OCI-LY1 (cell line): ENCODE data around the gene BRD3OS.

Experiments used
- H2AFZ ChIP-seq: fragments of 200-600 bp; sonication (generic), shearing (Covaris generic); 2 replicates; pipeline ENCODE4 v1.6.0; 2014; ENCODE audit warnings: antibody characterized with exemption, mild to moderate bottlenecking, low read length
- H3F3A ChIP-seq: fragments of 200-600 bp; sonication (generic), shearing (Covaris generic); 2 replicates; pipeline ENCODE4 v1.6.0; 2014; ENCODE audit warnings: mild to moderate bottlenecking, antibody characterized with exemption, low read length, moderate library complexity; ENCODE audit not compliant: insufficient read depth
- H3K27ac ChIP-seq: fragments of 200-600 bp; sonication (generic); 2 replicates; pipeline ENCODE4 v1.5.1; 2014; ENCODE audit warnings: low read length, mixed run types, mild to moderate bottlenecking, low read depth; ENCODE audit not compliant: poor library complexity, severe bottlenecking
- H3K27me3 ChIP-seq: fragments of 200-600 bp; sonication (generic); 2 replicates; pipeline ENCODE4 v1.6.0; 2014; ENCODE audit warnings: antibody characterized with exemption, mild to moderate bottlenecking, low read length, moderate library complexity; ENCODE audit not compliant: insufficient read depth
- H3K36me3 ChIP-seq: fragments of 200-600 bp; sonication (generic); 2 replicates; pipeline ENCODE4 v1.6.1; 2014; ENCODE audit warnings: mild to moderate bottlenecking, antibody characterized with exemption, low read length, moderate library complexity, mixed read lengths; ENCODE audit not compliant: insufficient read depth
- H3K4me1 ChIP-seq: fragments of 200-600 bp; sonication (generic); 2 replicates; pipeline ENCODE4 v1.5.1; 2014; ENCODE audit warnings: mild to moderate bottlenecking, low read length, moderate library complexity; ENCODE audit not compliant: insufficient read depth, severe bottlenecking
- H3K4me2 ChIP-seq: fragments of 200-600 bp; sonication (generic), shearing (Covaris generic); 2 replicates; pipeline ENCODE4 v1.6.1; 2014; ENCODE audit warnings: low read length
- H3K4me3 ChIP-seq: fragments of 200-600 bp; sonication (generic); 2 replicates; pipeline ENCODE4 v1.5.1; 2014; ENCODE audit warnings: low read length, low read depth, mild to moderate bottlenecking, mixed read lengths; ENCODE audit not compliant: poor library complexity, severe bottlenecking
- H3K79me2 ChIP-seq: fragments of 200-600 bp; shearing (Covaris generic); 2 replicates; pipeline ENCODE4 v1.6.1; 2016; ENCODE audit warnings: mixed run types, low read length, mixed read lengths; ENCODE audit not compliant: insufficient read depth
- H3K9ac ChIP-seq: fragments of 200-600 bp; sonication (generic), shearing (Covaris generic); 2 replicates; pipeline ENCODE4 v1.6.1; 2014; ENCODE audit warnings: mild to moderate bottlenecking, low read length, mixed read lengths
- H3K9me2 ChIP-seq: fragments of 200-600 bp; sonication (generic), shearing (Covaris generic); 2 replicates; pipeline ENCODE4 v1.6.1; 2014; ENCODE audit warnings: low read depth, mild to moderate bottlenecking, low read length, mixed read lengths
- H3K9me3 ChIP-seq: fragments of 200-600 bp; shearing (Covaris generic); 2 replicates; pipeline ENCODE4 v1.6.1; 2014; ENCODE audit warnings: low read length, mixed read lengths
- H4K20me1 ChIP-seq: fragments of 200-600 bp; sonication (generic), shearing (Covaris generic); 2 replicates; pipeline ENCODE4 v1.6.0; 2016; ENCODE audit warnings: mild to moderate bottlenecking, low read length; ENCODE audit not compliant: insufficient read depth
- CTCF ChIP-seq: fragments of 200-600 bp; sonication (generic), shearing (Covaris generic); IDR thresholded peaks from 2 replicates; pipeline ENCODE4 v1.5.1; 2017; ENCODE audit warnings: mild to moderate bottlenecking, antibody characterized with exemption, low read length, moderate library complexity, mixed read lengths
- EZH2 ChIP-seq: fragments of 200-600 bp; sonication (generic), shearing (Covaris generic); IDR thresholded peaks from 2 replicates; pipeline ENCODE4 v1.8.0; 2017; ENCODE audit warnings: borderline replicate concordance, mixed run types, mild to moderate bottlenecking, antibody characterized with exemption, low read length, moderate library complexity, mixed read lengths

BRD3OS gene

GRCh38 chr9:134076644-134077043, 51.4 kb downstream of the BRD3OS start:
- Histone ChIP-seq H3K27me3 (peaks cover 2% of the 10 kb centered on the region; the same call in 1 of the 2 replicates), H3K4me2 (no peak overlapping the region), H2AFZ (no peak overlapping the region), H3F3A (no peaks in the 10 kb centered on the region), H3K27ac (no peak overlapping the region), H3K4me1 (no peaks in the 10 kb centered on the region), H3K9ac (no peak overlapping the region), H3K9me2 (no peaks in the 10 kb centered on the region), H3K79me2 (no peaks in the 10 kb centered on the region), H3K4me3 (no peak overlapping the region), H3K36me3 (no peaks in the 10 kb centered on the region; the same call in 1 of the 2 replicates), H3K9me3 (0 out of 2 replicates have a peak, but pooled peaks cover 6% of the 10 kb centered on the region), H4K20me1 (no peaks in the 10 kb centered on the region)
- no peak for TF ChIP-seq CTCF
- no peak for TF ChIP-seq EZH2
